Measurements from ENCODE around the gene IER2. TPM values are rescaled to one million over a fixed set of nuclear protein-coding genes. Genes with fewer than 3 reads are reported as not detected.
A peak's percentile ranks its signal among the peaks of the same experiment; 100 is the strongest.

The IER2 gene
- total and polyA plus RNA-seq, 9 of the 15 experiments (the other 6 are each of a cell fraction or from before 2014, with no cell fraction given), result 4.5 to 205 (median 23.7) TPM

DNA sequence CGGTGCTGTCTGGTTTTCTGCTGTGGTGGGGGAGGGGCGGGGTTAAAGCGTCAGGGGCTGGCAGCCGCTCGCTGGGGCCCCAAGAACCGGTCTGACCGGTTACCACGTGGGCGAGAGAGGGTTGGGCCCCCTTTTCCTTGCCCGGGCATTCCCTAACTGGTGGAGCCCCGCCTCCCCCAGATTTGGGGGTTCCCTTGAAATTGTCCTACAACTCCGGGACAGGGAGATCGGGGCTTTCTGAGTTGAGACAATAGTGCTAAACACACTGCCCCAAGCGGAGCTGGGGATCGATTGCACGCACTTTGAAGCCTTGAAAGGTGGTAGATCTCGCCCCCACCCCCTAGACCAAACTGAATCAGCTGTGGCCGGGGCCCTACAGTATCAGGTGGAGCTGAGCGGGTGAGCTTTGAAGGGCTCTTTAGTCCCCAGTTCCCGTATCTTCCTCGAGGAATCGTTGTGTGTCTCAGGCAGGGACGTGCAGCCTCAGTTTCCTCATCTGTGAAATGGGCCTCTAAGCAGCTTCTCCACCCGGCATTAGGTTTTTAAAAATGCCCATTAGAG is 4.8 kb downstream of the IER2 start (continued):
- peak; percentile 2 for TF ChIP-seq HMGN3 (IDR thresholded peaks at IDR 0.05; ENCODE audit: borderline replicate concordance, extremely low read depth, insufficient read length, low read depth, low read length)
- TF ChIP-seq, protein P1, sequence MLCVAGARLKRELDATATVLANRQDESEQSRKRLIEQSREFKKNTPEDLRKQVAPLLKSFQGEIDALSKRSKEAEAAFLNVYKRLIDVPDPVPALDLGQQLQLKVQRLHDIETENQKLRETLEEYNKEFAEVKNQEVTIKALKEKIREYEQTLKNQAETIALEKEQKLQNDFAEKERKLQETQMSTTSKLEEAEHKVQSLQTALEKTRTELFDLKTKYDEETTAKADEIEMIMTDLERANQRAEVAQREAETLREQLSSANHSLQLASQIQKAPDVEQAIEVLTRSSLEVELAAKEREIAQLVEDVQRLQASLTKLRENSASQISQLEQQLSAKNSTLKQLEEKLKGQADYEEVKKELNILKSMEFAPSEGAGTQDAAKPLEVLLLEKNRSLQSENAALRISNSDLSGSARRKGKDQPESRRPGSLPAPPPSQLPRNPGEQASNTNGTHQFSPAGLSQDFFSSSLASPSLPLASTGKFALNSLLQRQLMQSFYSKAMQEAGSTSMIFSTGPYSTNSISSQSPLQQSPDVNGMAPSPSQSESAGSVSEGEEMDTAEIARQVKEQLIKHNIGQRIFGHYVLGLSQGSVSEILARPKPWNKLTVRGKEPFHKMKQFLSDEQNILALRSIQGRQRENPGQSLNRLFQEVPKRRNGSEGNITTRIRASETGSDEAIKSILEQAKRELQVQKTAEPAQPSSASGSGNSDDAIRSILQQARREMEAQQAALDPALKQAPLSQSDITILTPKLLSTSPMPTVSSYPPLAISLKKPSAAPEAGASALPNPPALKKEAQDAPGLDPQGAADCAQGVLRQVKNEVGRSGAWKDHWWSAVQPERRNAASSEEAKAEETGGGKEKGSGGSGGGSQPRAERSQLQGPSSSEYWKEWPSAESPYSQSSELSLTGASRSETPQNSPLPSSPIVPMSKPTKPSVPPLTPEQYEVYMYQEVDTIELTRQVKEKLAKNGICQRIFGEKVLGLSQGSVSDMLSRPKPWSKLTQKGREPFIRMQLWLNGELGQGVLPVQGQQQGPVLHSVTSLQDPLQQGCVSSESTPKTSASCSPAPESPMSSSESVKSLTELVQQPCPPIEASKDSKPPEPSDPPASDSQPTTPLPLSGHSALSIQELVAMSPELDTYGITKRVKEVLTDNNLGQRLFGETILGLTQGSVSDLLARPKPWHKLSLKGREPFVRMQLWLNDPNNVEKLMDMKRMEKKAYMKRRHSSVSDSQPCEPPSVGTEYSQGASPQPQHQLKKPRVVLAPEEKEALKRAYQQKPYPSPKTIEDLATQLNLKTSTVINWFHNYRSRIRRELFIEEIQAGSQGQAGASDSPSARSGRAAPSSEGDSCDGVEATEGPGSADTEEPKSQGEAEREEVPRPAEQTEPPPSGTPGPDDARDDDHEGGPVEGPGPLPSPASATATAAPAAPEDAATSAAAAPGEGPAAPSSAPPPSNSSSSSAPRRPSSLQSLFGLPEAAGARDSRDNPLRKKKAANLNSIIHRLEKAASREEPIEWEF (CRISPR knock-in tag; IDR thresholded peaks at IDR 0.05), result no peak
- no peak for TF ChIP-seq HLTF (IDR thresholded peaks at IDR 0.05)
- peak; percentile 60; the same call in 1 of the 2 replicates for TF ChIP-seq HNRNPL (IDR thresholded peaks at IDR 0.05; ENCODE audit: low read depth, low read length)
- TF ChIP-seq, protein P2, sequence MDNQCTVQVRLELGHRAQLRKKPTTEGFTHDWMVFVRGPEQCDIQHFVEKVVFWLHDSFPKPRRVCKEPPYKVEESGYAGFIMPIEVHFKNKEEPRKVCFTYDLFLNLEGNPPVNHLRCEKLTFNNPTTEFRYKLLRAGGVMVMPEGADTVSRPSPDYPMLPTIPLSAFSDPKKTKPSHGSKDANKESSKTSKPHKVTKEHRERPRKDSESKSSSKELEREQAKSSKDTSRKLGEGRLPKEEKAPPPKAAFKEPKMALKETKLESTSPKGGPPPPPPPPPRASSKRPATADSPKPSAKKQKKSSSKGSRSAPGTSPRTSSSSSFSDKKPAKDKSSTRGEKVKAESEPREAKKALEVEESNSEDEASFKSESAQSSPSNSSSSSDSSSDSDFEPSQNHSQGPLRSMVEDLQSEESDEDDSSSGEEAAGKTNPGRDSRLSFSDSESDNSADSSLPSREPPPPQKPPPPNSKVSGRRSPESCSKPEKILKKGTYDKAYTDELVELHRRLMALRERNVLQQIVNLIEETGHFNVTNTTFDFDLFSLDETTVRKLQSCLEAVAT (IDR thresholded peaks at IDR 0.05), result peak; percentile 22 to 46; a peak in 2 of 4 replicates
- peak; percentile 14; the same call in 1 of the 2 replicates for TF ChIP-seq TCF3 (CRISPR knock-in tag; IDR thresholded peaks at IDR 0.05)
- TF ChIP-seq MIER1 (IDR thresholded peaks at IDR 0.05; ENCODE audit: low read depth), result no peak
- TF ChIP-seq, protein P3, sequence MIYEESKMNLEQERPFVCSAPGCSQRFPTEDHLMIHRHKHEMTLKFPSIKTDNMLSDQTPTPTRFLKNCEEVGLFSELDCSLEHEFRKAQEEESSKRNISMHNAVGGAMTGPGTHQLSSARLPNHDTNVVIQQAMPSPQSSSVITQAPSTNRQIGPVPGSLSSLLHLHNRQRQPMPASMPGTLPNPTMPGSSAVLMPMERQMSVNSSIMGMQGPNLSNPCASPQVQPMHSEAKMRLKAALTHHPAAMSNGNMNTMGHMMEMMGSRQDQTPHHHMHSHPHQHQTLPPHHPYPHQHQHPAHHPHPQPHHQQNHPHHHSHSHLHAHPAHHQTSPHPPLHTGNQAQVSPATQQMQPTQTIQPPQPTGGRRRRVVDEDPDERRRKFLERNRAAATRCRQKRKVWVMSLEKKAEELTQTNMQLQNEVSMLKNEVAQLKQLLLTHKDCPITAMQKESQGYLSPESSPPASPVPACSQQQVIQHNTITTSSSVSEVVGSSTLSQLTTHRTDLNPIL (CRISPR knock-in tag; IDR thresholded peaks at IDR 0.05), result no peak
- TF ChIP-seq ZNF253 (CRISPR knock-in tag; conservative IDR thresholded peaks at IDR 0.05), result no peak
- TF ChIP-seq, protein P4, sequence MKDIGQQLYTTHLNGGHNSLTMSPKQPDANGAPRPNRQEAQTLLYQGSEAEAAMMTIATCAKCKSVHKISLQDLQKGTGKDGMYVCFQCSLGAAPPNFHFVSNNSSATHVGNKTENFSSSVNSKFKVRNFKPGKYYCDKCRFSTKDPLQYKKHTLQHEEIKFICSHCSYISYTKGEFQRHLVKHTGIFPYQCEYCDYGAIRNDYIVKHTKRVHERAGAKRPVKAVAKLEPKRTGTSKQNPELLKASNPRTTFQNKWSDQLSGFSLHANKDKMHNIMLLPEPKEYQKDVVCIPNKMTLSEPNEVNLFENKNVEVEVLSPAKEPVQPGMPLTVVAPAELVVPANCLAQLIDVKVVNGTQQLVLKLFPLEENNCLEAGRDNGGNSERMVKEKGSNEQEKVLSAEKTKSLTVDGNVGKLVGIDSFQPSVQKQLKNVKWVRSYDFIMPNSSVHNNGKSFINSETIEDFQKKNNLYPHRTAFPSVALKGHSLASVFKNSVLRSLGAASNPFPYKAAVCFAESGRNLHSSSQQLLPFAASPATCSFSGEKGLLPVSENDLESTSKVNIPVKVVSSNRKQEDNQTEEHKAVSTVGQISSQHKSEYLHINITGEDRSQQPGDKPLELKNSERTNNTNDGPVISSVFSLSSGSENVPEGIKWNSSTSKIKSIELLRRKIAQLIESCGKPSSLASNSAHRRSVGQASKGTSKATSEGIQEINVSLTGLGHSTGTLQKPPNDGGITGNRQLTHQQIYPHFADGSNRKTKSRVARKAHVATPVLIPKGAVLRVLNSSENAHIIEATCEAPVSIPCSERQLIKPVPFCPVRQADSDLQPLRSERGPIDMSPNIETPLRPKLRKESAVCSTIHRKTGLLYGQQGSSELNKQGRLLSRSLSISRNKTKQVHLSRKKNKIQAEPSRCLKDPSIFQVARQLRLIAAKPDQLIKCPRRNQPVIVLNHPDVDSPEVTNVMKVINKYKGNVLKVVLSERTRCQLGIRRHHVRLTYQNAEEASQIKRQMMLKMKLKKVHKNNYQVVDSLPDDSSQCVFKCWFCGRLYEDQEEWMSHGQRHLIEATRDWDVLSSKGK (CRISPR knock-in tag; IDR thresholded peaks at IDR 0.05), result no peak
- no peak for TF ChIP-seq NFE2L1 (tag; IDR thresholded peaks at IDR 0.05; ENCODE audit: borderline replicate concordance, low read depth)
- TF ChIP-seq, protein P5, sequence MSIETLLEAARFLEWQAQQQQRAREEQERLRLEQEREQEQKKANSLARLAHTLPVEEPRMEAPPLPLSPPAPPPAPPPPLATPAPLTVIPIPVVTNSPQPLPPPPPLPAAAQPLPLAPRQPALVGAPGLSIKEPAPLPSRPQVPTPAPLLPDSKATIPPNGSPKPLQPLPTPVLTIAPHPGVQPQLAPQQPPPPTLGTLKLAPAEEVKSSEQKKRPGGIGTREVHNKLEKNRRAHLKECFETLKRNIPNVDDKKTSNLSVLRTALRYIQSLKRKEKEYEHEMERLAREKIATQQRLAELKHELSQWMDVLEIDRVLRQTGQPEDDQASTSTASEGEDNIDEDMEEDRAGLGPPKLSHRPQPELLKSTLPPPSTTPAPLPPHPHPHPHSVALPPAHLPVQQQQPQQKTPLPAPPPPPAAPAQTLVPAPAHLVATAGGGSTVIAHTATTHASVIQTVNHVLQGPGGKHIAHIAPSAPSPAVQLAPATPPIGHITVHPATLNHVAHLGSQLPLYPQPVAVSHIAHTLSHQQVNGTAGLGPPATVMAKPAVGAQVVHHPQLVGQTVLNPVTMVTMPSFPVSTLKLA (conservative IDR thresholded peaks at IDR 0.05), result peak; percentile 46 to 47; a peak in 2 of 4 replicates
